ENCODE results near the gene ARHGAP42.
"Not testable (repeated sequence)": the region's sequence is repeated elsewhere in the genome, so short reads cannot be mapped to it uniquely, and the experiment has no call there.

Gene ARHGAP42

GRCh38 chr11:100716838-100717237 is 29.8 kb downstream of the ARHGAP42 start:
- DNase-seq, result no peak

DNA sequence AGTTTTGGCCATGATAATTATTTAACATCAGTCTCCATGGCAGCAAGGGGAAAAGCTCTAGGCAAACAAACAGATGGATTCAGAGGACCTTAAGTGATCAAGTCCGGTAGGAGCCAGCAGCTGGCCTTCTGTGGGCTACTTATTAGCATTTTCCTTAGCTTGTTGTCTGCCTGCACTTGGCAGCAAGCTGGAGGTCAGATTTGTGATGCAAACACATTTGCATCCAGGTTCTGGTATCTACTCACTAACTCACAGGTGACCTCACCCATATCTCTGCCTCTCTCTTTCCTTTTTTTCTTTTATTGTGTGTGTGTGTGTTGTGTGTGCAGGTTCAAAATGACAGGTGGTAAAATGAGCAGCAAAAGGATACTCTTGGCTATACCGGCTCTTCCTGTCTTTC is 32.3 kb downstream of the ARHGAP42 start:
- peak in 8 of 58 donors; percentile 1 to 42 (median 4) for DNase-seq

GRCh38 chr11:100719809-100720221 is 32.7 kb downstream of the ARHGAP42 start:
- DNase-seq, result peak in 25 of 58 donors; percentile 1 to 56 (median 15)

DNA sequence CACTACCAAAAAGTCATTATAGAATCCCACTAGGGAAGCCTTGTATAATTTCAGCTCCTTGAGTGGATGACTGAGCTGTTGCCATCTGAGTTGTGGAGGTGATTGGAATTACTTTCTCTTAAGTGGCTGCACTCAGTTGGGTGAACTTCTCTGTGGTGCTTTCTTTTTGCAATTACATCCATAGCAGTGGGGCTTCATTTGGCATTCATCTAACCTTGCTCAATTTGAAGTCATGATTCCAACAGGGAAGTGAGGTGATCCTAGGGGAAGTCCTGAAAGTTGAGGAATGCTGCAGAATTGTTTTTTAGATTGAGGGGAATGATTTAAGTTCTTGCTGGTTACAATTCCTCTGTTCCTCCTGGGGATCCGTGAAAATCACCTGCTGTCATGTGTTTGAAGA is 39.6 kb downstream of the ARHGAP42 start:
- no peak for DNase-seq

DNA sequence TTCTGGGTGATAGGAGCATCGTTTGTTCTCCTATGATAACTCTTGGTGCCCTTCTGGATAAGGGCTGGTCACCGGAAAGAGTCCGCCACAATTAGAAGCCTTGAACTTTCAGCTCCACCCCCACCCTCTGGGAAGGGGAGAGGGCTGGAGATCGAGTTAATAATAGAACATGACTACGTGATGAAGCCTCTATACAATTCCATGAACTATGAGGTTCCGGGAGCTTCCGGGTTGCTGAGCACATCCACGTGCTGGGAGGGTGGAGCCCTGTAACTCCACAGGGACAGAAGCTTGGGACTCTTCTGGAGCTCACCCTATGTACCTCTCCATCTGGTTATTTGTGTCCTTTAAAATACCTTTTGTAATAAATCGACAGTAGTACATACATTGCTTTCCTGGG is 40.3 kb downstream of the ARHGAP42 start:
- no peak for DNase-seq

DNA sequence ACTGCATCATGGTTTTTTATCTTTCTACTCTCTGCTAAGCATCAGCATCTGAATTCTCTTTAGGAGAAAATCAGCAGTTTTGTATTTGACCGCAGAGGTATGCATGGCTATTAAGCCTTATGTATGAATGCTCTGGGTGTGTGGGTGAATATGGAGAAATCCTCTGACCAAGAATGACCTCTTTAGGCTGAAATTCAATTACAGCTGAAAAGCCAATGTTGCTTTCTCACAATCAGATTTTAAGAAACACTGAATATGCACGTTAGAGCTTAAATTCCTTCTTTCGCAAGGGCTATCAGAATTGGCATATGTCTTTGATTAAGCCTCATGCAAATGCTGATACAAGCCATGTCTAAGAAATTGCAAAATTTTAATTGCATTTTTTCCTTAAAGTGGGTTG is 43.2 kb downstream of the ARHGAP42 start:
- DNase-seq, result no peak

DNA sequence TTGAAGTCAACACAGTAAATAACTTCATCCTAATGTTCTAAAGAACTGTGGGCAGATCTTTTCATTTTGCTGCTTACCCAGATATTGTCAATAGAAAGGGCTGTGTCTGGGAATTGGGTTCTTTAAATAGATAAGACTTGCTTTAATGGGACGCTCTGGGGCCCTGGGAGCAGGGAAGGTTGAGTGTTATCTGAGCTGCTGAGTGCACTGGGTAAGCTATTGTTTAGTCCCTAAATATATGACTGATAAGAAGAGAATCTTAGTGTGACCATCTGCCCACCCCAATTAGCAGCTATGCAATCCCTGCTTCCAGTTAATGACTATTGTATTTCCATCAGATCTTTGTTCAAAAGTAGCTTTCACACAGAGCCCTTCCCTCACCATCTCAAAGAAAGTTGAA is 44.4 kb downstream of the ARHGAP42 start:
- no peak for DNase-seq

- DNase-seq, result no peak
Observed at GRCh38 chr11:100732949-100733348, 45.9 kb downstream of the ARHGAP42 start.

DNA sequence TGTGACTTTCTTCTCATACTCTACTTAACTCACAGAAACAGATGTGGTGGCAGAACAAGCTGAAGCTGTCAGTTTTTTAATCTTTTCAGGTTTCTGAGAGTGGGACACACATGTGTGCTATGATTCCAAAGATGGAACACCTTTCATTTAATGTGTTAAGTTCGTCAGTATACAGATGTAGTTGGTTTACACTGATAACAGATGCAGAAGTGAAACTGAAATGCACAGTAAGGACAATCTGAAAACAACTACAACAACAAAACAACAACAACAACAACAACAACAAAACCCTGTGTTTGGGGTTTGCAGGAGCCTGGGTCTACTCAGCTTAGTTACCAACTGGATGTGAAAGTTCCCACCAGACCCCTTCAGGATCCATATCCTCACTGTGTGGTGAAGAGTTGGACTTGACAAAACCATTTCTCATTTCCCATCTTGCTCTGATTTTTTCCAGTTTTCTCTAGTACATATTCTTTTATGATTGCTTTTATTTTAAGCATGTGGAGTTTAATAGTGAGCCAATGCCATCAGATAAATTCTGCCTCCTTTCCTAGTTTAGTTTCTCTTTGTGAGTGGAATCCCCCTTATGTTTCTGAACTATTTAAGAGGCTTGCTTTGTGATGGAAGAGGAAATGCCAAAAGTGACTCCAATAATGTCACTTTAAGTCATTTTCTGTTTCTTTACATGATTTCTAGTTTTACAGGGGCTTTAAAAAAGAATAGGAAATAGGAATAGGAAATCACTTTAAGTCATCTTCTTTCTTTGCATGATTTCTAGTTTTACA is 47.8 kb downstream of the ARHGAP42 start:
- no peak for DNase-seq

DNA sequence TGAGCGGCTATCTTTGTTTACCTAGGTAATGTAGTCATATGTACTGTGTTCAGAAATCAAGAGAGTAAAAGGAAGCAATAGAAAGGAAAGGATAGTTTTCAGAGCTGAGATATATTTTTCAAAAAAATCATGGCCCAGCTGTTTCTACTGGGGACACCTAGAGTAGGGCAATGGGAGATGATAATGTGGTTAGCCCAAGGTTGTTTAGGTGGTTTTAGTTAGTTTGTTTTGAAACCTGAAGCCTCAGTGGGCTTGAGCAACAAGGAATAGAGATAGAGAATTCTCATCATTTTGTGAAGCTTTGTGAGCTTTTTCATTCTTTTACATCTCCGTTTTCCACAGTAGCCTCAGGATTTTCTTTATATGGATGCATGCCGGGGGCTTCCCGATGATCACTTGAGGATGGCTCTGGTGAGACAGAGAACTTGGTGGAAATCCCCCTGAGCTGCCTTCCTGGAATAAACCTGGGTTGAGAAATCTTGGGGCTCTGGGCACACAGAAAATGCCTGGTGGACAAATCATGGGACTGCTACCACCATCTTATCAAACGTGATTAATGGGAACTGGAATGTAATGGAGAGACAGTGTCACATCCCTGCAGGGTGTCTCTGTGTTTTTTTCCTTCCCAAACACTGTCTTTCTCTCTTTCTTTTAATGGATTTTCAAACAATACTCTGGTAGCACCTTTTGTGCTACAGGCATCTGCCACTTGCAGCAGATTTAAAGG is 49.0 kb downstream of the ARHGAP42 start:
- DNase-seq, result no peak

GRCh38 chr11:100738701-100739270 is 51.7 kb downstream of the ARHGAP42 start:
- no peak for DNase-seq

GRCh38 chr11:100739666-100740065 is 52.6 kb downstream of the ARHGAP42 start:
- no peak for DNase-seq

DNA sequence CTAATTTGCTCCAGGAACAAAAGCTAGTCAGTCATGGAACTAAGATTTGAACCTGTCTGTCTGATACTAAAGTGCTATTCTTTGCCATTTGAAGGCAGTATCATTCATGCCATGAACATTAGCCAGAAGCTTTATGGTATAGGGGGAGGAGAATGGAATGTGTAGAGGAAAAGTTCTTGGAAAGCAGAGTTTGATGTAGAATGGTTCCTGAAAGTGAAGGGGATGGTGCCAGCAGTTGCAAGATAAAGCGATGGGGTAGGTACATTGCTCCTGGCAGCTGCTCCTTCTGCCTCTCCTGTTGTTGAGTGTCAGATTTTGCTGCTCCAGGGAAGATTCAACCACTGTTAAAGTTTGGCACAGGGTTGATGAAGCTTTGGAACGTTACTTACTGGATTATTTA is 53.4 kb downstream of the ARHGAP42 start:
- DNase-seq, result no peak

GRCh38 chr11:100741866-100742625 is 55.0 kb downstream of the ARHGAP42 start:
- no peak for DNase-seq

GRCh38 chr11:100746448-100746847 is 59.4 kb downstream of the ARHGAP42 start:
- DNase-seq, result no peak

DNA sequence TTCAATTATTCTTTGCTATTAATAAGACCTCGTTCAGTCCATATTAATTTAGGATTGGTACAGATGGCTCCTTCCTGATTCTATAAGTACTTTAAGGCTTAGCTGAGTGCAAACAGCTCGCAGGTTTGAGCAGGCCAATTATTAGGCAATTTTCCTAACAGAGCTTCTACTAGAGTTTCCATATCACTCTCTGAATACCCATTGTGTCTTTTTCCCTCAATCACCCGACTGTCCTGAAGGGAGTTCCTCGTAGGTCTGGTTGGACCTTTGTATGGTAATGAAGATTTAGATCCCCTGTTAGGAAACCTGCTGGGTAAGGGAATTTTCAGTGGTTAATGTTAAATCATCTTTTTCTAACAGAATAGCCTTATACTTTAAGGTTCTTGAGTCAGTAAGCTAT is 61.1 kb downstream of the ARHGAP42 start:
- no peak for DNase-seq

- DNase-seq, result not testable (repeated sequence)
Observed at GRCh38 chr11:100749887-100750565, 62.9 kb downstream of the ARHGAP42 start.

- DNase-seq, result not testable (repeated sequence)
Observed at GRCh38 chr11:100750566-100750891, 63.4 kb downstream of the ARHGAP42 start.

- no peak for DNase-seq
Observed at GRCh38 chr11:100752371-100753171, 65.5 kb downstream of the ARHGAP42 start.

DNA sequence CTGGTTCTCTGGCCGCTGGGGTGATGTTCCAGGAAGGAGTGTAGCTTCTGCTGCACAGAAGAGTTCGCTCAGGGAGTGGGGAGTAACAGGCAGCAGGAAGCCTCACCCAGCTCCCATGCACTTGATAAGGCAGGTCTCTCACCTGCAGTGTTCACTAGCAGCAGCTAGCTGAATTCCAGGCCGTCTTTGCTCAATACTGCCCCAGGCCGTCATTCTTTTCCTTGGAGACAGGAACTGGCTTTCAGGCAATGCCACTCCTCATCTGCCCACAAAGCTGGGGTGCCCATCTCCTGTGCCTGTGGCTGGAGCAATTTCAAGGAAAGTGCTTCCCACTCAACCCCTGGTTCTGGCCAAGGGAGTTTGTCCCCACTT is 66.1 kb downstream of the ARHGAP42 start:
- no peak for DNase-seq

Measured in anterior cingulate cortex (tissue), 58 donors.